T-cell (primary cell): ENCODE data around the gene FOXP1. TPM values are rescaled to one million over a fixed set of nuclear protein-coding genes. Genes with fewer than 3 reads are reported as not detected.

Experiments used
- ATAC-seq, 4 experiments: fragments of 200-7000 bp in 3 of 4; fragments of 150-1000 bp in 1 of 4; cut with Tn5 transposase; replicated peaks in 1 of 4; 1 replicate in 3 of 4; 2 replicates in 1 of 4; pipeline ENCODE4 v1.10.0; 2021; ENCODE audit warnings: moderate library complexity in 3 of 4, mild to moderate bottlenecking in 2 of 4, moderate number of reproducible peaks in 1 of 4
- CTCF ChIA-PET, 2 donors: fragments of 300-600 bp; sonication (Branson Sonifier 250); formaldehyde crosslinking; loops; one replicate each; lab custom pipeline; 2022; ENCODE audit warnings: antibody characterized with exemption in 2 of 2; lab: Charles Lee
- POLR2A ChIA-PET, 2 donors: fragments of 300-600 bp; sonication (Branson Sonifier 250); formaldehyde crosslinking; loops; one replicate each; lab custom pipeline; 2022; ENCODE audit warnings: antibody characterized with exemption in 2 of 2; lab: Charles Lee
- DNase-seq, 35 experiments: peaks; one replicate each; pipeline versions ENCODE4 v3.0.0 to v3.0.0-alpha.2; 2013 to 2023
- H3K27ac ChIP-seq: one replicate; pipeline ENCODE4 v1.5.1; 2013; ENCODE audit warnings: low read length
- H3K27me3 ChIP-seq, 2 experiments: replicated peaks in 1 of 2; 1 replicate in 1 of 2; 2 replicates in 1 of 2; pipeline versions ENCODE4 v1.6.1 to v1.7.0; 2013; ENCODE audit warnings: low read length in 1 of 2, mixed read lengths in 1 of 2; ENCODE audit not compliant: control insufficient read depth in 2 of 2, insufficient read depth in 2 of 2; ENCODE audit errors: extremely low read depth in 1 of 2
- H3K36me3 ChIP-seq, 2 donors: 1 replicate in 1 of 2; 2 replicates in 1 of 2; pipeline versions ENCODE4 v1.6.1 to v1.7.0; 2013; ENCODE audit warnings: low read length in 1 of 2; ENCODE audit not compliant: control insufficient read depth in 2 of 2, insufficient read depth in 1 of 2; ENCODE audit errors: extremely low read depth in 1 of 2
- H3K4me1 ChIP-seq, 2 experiments: 1 replicate in 1 of 2; 2 replicates in 1 of 2; pipeline versions ENCODE4 v1.6.1 to v1.7.0; 2013; ENCODE audit warnings: low read length in 2 of 2, mixed read lengths in 1 of 2; ENCODE audit not compliant: insufficient read depth in 2 of 2, control insufficient read depth in 1 of 2; ENCODE audit errors: extremely low read depth in 1 of 2
- H3K4me3 ChIP-seq, 2 donors: 1 replicate in 1 of 2; 2 replicates in 1 of 2; pipeline versions ENCODE4 v1.5.1 to v1.7.0; 2013; ENCODE audit warnings: mild to moderate bottlenecking in 2 of 2, low read length in 1 of 2, moderate library complexity in 1 of 2; ENCODE audit not compliant: control insufficient read depth in 1 of 2; ENCODE audit errors: extremely low read depth in 1 of 2
- H3K9me3 ChIP-seq: 2 replicates; pipeline ENCODE4 v1.7.0; 2013
- H3K27ac Mint-ChIP-seq, 2 donors: one replicate each; pipeline ENCODE4 v1.8.0; 2020 to 2021; ENCODE audit warnings: mild to moderate bottlenecking in 2 of 2, mixed read lengths in 2 of 2
- H3K27me3 Mint-ChIP-seq, 2 donors: one replicate each; pipeline ENCODE4 v1.8.0; 2021 to 2022; ENCODE audit warnings: mixed read lengths in 2 of 2
- H3K36me3 Mint-ChIP-seq: one replicate; pipeline ENCODE4 v1.8.0; 2021; ENCODE audit warnings: mixed read lengths
- H3K4me1 Mint-ChIP-seq, 3 donors: one replicate each; pipeline ENCODE4 v1.8.0; 2020 to 2022; ENCODE audit warnings: mixed read lengths in 3 of 3, mild to moderate bottlenecking in 1 of 3
- H3K4me3 Mint-ChIP-seq, 3 donors: one replicate each; pipeline ENCODE4 v1.8.0; 2020 to 2022; ENCODE audit warnings: mild to moderate bottlenecking in 3 of 3, mixed read lengths in 3 of 3, moderate library complexity in 3 of 3
- H3K9me3 Mint-ChIP-seq, 3 donors: one replicate each; pipeline ENCODE4 v1.8.0; 2020 to 2022; ENCODE audit warnings: mixed read lengths in 3 of 3
- WGBS: methylation state at CpG from one replicate; pipeline ENCODE4 v1.1.5; 2013; ENCODE audit warnings: missing lambda C conversion rate; ENCODE audit not compliant: insufficient coverage; 5-methylcytosine and 5-hydroxymethylcytosine counted together
- total RNA-seq, 35 experiments: library from RNA in 6 of 35; stranded (reverse) in 6 of 35; fragments of 120-200 nt in 1 of 35; gene quantifications; one replicate each; pipeline versions ENCODE4 v1.2.1 to v1.2.4 and lab custom pipeline; 2013 to 2026

FOXP1 gene
- total RNA-seq, 5 donors from 2014 or later (not counting 1 experiment from before 2014, with no cell fraction given), result 258 to 586 (median 290) TPM

DNA sequence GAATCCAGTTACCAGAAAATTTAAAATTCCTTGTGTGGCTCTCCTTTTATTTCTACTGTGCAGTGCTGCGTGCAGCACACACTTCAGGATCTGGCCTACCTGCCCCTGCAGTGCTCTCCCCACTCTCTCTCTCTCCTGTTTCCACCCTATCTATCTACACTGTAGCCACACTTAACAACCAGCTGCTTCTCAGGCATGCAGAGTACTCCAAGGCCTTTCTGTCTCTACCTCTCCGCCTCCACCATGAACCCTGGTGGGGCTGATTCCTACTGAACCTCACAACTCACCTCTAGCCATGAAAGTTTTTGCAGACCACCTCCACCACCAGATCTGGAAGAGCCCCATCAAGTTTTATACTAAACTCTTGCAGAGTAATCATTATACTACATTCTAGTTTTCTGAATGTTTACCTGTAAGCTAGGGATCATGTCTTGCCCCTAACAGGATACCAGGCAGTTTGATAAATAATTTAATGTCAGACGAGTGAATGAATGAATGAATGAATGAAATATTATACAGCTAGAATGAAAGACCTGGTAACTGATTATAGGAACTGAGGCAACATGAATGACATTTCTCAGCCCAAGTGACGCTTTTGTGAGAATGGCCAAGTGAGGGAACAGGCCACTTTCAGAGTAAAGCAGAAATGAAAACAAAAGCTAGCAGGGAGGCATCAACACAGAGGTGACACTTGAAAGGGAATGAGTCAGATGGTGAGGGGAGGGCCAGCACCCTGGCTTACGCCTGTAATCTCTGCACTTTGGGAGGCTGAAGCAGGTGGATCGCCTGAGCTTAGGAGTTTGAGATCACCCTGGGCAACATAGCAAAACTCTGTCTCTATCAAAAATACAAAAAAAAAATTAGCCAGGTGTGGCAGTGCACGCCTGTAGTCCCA lies 363.5 kb downstream of the FOXP1 start:
- no peak overlapping the region for H3K27ac ChIP-seq
- ATAC-seq (peak; percentile 65 to 89 (median 78)), DNase-seq (peak in 3 of 35 experiments; percentile 23 to 32 (median 25))
- Mint-ChIP-seq H3K4me3 (peak overlapping the region in 1 of 3 donors; percentile 5), H3K4me1 (peaks cover 67 to 87% (median 78%) of the 10 kb centered on the region in 3 donors), H3K36me3 (peaks cover 50% of the 10 kb centered on the region), H3K27me3 (no peaks in the 10 kb centered on the region), H3K27ac (peak overlapping the region; percentile 62 to 74), H3K9me3 (peaks cover 0 to 11% (median 6%) of the 10 kb centered on the region in 3 donors)
- ChIA-PET POLR2A (interaction anchor here (0.5 kb wide), 2 partner anchors 25 to 82 kb away, joined by 3 to 4 read pairs; no protein-coding TSS in a partner anchor), CTCF (interaction anchor here in 1 of 2 donors (0.6 kb wide), 1 partner anchor 202 kb away, joined by 3 read pairs; no protein-coding TSS in a partner anchor)
- no peaks in the 10 kb centered on the region for H3K4me1 ChIP-seq
- no peaks in the 10 kb centered on the region for H3K9me3 ChIP-seq
- 94% methylated on average over 4 of the region's 7 CpGs for WGBS
- H3K27me3 ChIP-seq, result no peaks in the 10 kb centered on the region
- H3K4me3 ChIP-seq, result no peak overlapping the region
- no peaks in the 10 kb centered on the region for H3K36me3 ChIP-seq

DNA sequence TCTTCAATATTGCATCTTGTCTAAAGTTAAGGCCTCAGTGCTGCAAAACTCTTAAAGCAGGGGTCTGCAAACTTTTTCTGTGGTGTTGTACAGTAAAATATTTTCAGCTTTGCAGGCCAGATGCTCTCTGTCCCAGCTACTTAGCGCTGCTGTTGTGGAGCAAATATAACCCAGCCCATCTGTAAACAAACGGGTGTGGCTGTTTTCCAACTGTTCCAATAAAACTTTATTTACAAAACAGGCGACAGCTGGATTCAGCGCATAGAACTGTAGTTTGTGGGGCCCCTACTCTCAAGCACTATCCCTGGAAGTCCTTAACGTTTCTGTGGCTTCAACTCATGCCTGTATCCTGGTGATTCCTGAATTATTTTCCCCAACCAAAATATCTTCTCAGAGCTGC lies 365.0 kb downstream of the FOXP1 start:
- Mint-ChIP-seq H3K4me3 (peak overlapping the region in 1 of 3 donors; percentile 25), H3K27ac (peak overlapping the region in 1 of 2 donors; percentile 40), H3K4me1 (peaks cover 71 to 84% (median 78%) of the 10 kb centered on the region in 3 donors), H3K27me3 (no peaks in the 10 kb centered on the region), H3K9me3 (peaks cover 0 to 11% (median 6%) of the 10 kb centered on the region in 3 donors), H3K36me3 (peaks cover 56% of the 10 kb centered on the region)
- Histone ChIP-seq H3K4me1 (no peaks in the 10 kb centered on the region), H3K27me3 (no peaks in the 10 kb centered on the region), H3K4me3 (no peak overlapping the region), H3K36me3 (no peaks in the 10 kb centered on the region), H3K9me3 (no peaks in the 10 kb centered on the region), H3K27ac (no peak overlapping the region)
- DNase-seq, result no peak
- WGBS, result 99% methylated on average over 5 of the region's 5 CpGs
- ChIA-PET POLR2A (interaction anchor here in 1 of 2 donors (0.5 to 1.1 kb wide), 2 partner anchors 15 to 25 kb away, joined by 4 to 8 read pairs; no protein-coding TSS in a partner anchor), CTCF (interaction anchor here in 1 of 2 donors (0.6 kb wide), 1 partner anchor 28 kb away, joined by 3 read pairs; no protein-coding TSS in a partner anchor)
- ATAC-seq, result no peak

DNA sequence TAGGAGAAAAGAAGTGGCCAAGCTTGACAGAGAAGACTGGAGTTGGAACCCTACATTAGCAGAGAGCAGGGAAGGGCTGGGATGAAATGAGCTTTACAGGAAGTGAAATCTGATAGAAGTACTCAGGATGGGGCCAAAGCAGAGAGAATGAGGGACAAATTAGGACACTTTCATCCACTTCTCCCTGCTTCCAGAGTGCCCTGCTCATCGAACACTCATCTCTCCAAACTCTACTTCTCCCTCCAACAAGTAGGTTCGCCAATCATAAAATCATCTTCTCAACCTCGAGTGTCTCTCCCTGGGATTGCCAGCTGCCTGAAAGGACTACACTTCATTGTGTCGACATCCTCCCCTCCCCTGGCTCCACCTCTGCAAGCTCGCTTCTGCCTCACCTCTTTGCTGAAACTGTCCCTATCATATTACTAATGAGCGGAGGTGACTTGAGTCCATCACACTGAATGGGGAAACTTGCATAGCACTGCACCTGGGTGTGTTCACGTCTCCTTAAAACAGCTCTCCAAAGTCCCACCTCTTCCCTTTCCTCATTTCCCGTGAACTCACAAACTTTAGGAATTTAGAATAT lies 365.8 kb downstream of the FOXP1 start:
- Histone ChIP-seq H3K9me3 (no peaks in the 10 kb centered on the region), H3K36me3 (no peaks in the 10 kb centered on the region), H3K27me3 (no peaks in the 10 kb centered on the region), H3K4me1 (no peaks in the 10 kb centered on the region), H3K4me3 (no peak overlapping the region), H3K27ac (no peak overlapping the region)
- Mint-ChIP-seq H3K4me1 (peaks cover 70 to 82% (median 80%) of the 10 kb centered on the region in 3 donors), H3K9me3 (peaks cover 0 to 10% (median 2%) of the 10 kb centered on the region in 3 donors), H3K27me3 (no peaks in the 10 kb centered on the region), H3K4me3 (peak overlapping the region in 1 of 3 donors; percentile 25), H3K27ac (peak overlapping the region; percentile 58 to 66), H3K36me3 (peaks cover 51% of the 10 kb centered on the region)
- ChIA-PET CTCF (interaction anchor here in 1 of 2 donors (0.9 kb wide), 1 partner anchor 27 kb away, joined by 8 read pairs; no protein-coding TSS in a partner anchor), POLR2A (interaction anchor here in 1 of 2 donors (1.1 kb wide), 1 partner anchor 14 kb away, joined by 8 read pairs; no protein-coding TSS in a partner anchor)
- no peak for DNase-seq
- 94% methylated on average over 6 of the region's 8 CpGs for WGBS
- ATAC-seq, result no peak

DNA sequence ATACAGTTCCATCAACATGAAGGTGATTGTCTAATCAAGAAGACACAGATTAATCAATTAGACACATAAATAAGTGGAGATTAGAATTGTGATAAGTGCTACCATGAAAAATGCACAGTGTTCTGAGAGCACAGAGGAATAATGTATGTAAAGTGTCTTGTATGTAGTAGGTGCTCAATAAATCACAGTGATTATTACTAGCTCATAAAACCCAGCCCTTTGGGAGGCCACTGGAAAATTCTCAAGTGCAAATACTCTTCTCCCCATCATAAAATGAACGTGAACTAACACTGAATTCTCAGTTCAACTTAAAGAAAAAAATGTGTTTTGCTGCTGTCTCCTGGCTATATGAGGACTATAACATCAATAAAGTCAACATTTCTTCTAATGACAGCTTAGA lies 368.2 kb downstream of the FOXP1 start:
- peaks cover 1 to 2% of the 10 kb centered on the region in 2 experiments for H3K4me1 ChIP-seq
- no CpG with 5 or more reads among the region's 1 CpG for WGBS
- Mint-ChIP-seq H3K9me3 (no peaks in the 10 kb centered on the region), H3K27me3 (no peaks in the 10 kb centered on the region), H3K36me3 (peaks cover 55% of the 10 kb centered on the region), H3K27ac (no peak overlapping the region), H3K4me1 (peaks cover 79 to 90% (median 88%) of the 10 kb centered on the region in 3 donors), H3K4me3 (no peak overlapping the region)
- H3K27ac ChIP-seq, result no peak overlapping the region
- H3K36me3 ChIP-seq, result no peaks in the 10 kb centered on the region
- ChIA-PET CTCF (interaction anchor here in 1 of 2 donors (0.5 kb wide), 1 partner anchor 93 kb away, joined by 4 read pairs; no protein-coding TSS in a partner anchor), POLR2A (interaction anchor here in 1 of 2 donors (0.7 kb wide), 1 partner anchor 23 kb away, joined by 3 read pairs; no protein-coding TSS in a partner anchor)
- no peaks in the 10 kb centered on the region for H3K9me3 ChIP-seq
- DNase-seq (no peak), ATAC-seq (no peak)
- H3K4me3 ChIP-seq, result no peak overlapping the region
- H3K27me3 ChIP-seq, result no peaks in the 10 kb centered on the region

DNA sequence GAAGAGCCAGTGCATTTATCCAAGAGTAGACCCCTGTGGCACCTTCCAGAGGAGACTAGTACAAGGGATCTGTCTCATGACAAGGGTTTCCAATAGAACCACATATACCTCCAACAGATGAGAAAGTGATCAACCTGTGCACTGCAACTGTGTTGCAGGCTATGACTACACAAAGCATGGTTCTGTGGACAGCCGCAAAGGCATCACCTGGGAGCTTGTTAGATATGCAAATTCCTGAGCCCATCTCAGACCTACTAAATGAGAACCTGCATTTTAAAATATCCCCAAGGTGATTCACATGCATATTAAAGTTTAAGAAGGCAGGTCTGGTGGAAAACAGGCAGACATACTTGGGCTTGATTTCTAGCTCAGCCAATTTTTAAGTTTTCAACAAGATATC lies 368.7 kb downstream of the FOXP1 start:
- H3K9me3 Mint-ChIP-seq, result no peaks in the 10 kb centered on the region
- peaks cover 56% of the 10 kb centered on the region for H3K36me3 Mint-ChIP-seq
- no peak overlapping the region for H3K27ac ChIP-seq
- no peaks in the 10 kb centered on the region for H3K36me3 ChIP-seq
- no peaks in the 10 kb centered on the region for H3K27me3 ChIP-seq
- H3K4me1 ChIP-seq, result peaks cover 6 to 7% of the 10 kb centered on the region in 2 experiments
- no peak overlapping the region for H3K4me3 ChIP-seq
- POLR2A ChIA-PET, result no interaction called here
- CTCF ChIA-PET, result interaction anchor here in 1 of 2 donors (0.6 kb wide), 1 partner anchor 87 kb away, joined by 4 read pairs; no protein-coding TSS in a partner anchor
- no peak overlapping the region for H3K27ac Mint-ChIP-seq
- DNase-seq (no peak), ATAC-seq (peak in 2 of 4 experiments; percentile 32 to 34)
- H3K27me3 Mint-ChIP-seq, result no peaks in the 10 kb centered on the region
- no peak overlapping the region for H3K4me3 Mint-ChIP-seq
- peaks cover 79 to 90% (median 88%) of the 10 kb centered on the region in 3 donors for H3K4me1 Mint-ChIP-seq
- H3K9me3 ChIP-seq, result no peaks in the 10 kb centered on the region
- WGBS, result 86% methylated on average over 1 of the region's 1 CpG

DNA sequence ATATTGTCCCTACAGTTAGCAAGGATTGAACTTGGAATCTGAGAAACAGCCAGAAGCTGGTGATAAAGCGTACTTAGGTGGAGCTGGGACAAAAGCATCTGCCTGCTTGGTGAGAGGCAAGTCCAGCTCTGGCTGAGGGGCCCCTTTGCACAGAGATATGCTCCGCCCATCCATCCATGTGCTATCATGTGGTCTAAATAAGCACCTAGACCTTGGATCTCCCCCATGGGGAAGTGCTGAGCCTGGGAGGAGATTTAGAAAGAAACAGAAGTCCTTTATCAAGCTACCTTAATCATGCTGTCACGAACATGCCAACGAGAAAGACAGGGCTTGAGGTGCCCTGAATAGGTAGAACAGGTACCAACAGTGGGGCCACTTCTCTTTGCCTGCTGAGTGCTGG lies 369.5 kb downstream of the FOXP1 start:
- ChIA-PET POLR2A (no interaction called here), CTCF (interaction anchor here in 1 of 2 donors (0.6 kb wide), 1 partner anchor 27 kb away, joined by 7 read pairs; no protein-coding TSS in a partner anchor)
- Mint-ChIP-seq H3K4me1 (peaks cover 82 to 91% (median 89%) of the 10 kb centered on the region in 3 donors), H3K27ac (no peak overlapping the region), H3K36me3 (peaks cover 53% of the 10 kb centered on the region), H3K27me3 (no peaks in the 10 kb centered on the region), H3K9me3 (no peaks in the 10 kb centered on the region), H3K4me3 (no peak overlapping the region)
- Histone ChIP-seq H3K27me3 (no peaks in the 10 kb centered on the region), H3K4me3 (no peak overlapping the region), H3K9me3 (no peaks in the 10 kb centered on the region), H3K36me3 (no peaks in the 10 kb centered on the region), H3K27ac (no peak overlapping the region), H3K4me1 (peaks cover 7 to 8% of the 10 kb centered on the region in 2 experiments)
- 86% methylated on average over 3 of the region's 4 CpGs for WGBS
- DNase-seq, result no peak
- no peak for ATAC-seq
